Measurements from ENCODE around the gene ABHD14A.

- no peak for TF ChIP-seq POLR2A (IDR thresholded peaks at IDR 0.05)
- TF ChIP-seq CTCF (IDR thresholded peaks at IDR 0.05): no peak
- no peak for TF ChIP-seq EP300 (IDR thresholded peaks at IDR 0.05)
These were observed 5.4 kb downstream of the ABHD14A start for GRCh38 chr3:51980253-51980652.

Data from stomach (tissue), 4 donors.